Fibroblast of pulmonary artery (primary cell): ENCODE data around the gene AKNA.

Experiments used
- DNase-seq: peaks from one replicate; pipeline ENCODE4 v3.0.0-alpha.2; 2010; ENCODE audit warnings: low read depth
- H3K4me3 ChIP-seq: replicated peaks from 2 replicates; pipeline ENCODE4 v1.5.1; 2011; ENCODE audit warnings: low read depth, mild to moderate bottlenecking, control low read depth, low read length, moderate library complexity
- TF ChIP-seq, protein P1 (sequence below): IDR thresholded peaks from 2 replicates; pipeline ENCODE4 v1.5.1; 2011; ENCODE audit warnings: mild to moderate bottlenecking, control low read depth, low read length, inconsistent platforms; ENCODE audit errors: missing control alignments

AKNA gene

DNA sequence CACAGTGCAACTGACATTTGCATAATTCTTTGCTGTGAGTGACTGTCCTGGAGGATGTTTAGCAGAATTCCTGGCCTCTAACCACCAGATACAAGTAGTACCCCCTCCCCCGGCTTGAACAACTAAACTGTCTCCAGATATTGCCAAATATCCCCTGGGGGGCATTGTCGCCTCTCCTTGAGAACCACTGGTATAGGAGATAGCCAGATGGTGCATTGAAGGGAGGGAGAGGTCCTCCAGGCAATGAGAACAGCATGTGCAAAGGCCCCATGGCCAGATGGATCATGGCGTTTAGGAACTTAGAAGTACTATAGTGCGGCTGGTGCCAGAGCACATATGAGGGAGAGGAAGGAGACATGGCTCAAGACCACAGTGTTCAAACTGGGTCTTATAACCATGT, 83.8 kb downstream of the AKNA start:
- no peak overlapping the region for H3K4me3 ChIP-seq
- no peak for DNase-seq
- TF ChIP-seq, protein P1, sequence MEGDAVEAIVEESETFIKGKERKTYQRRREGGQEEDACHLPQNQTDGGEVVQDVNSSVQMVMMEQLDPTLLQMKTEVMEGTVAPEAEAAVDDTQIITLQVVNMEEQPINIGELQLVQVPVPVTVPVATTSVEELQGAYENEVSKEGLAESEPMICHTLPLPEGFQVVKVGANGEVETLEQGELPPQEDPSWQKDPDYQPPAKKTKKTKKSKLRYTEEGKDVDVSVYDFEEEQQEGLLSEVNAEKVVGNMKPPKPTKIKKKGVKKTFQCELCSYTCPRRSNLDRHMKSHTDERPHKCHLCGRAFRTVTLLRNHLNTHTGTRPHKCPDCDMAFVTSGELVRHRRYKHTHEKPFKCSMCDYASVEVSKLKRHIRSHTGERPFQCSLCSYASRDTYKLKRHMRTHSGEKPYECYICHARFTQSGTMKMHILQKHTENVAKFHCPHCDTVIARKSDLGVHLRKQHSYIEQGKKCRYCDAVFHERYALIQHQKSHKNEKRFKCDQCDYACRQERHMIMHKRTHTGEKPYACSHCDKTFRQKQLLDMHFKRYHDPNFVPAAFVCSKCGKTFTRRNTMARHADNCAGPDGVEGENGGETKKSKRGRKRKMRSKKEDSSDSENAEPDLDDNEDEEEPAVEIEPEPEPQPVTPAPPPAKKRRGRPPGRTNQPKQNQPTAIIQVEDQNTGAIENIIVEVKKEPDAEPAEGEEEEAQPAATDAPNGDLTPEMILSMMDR, result no peak

DNA sequence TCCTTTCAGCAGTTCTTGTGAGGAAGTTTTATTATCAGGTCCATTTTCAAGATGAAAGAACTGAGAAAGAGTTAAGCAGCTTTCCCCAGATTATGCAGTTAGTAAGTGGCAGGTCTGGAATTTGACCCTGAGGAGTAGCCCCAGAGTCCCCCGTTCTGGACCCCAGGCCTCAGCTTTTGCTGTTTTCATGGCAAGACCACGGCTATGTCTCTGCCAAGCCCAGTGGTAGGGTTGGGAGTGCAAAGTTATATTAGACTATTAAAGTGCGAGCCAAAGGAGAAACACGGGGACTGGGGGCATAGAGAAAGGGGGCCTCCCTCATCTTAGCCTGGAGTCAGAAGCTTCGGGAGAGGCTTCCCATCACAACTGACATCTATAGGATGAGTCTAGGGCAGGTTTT, 84.2 kb downstream of the AKNA start:
- H3K4me3 ChIP-seq, result no peak overlapping the region
- no peak for DNase-seq

DNA sequence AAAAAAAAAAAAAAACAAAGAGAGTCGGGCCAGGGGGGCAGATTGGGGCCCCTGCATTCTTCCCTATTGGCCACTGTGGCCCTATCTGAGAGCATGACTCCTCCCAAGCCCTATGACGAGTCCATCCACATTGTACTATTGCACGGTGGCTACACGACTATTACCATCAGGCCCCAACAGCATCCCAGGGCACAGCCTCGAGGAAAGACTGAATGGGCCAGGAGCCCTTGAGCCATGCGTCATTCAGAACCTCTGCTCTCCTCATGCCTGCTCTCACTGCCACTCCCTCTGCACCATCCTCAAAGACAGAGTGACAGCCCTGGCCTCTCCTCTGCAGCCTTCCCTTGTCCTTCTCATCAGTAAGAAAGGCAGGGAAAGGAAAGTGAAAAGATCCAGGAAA, 85.1 kb downstream of the AKNA start:
- no peak overlapping the region for H3K4me3 ChIP-seq
- TF ChIP-seq, protein P1, result no peak
- DNase-seq, result no peak

More for the DNA sequence above, 84.2 kb downstream of the AKNA start:
- TF ChIP-seq, protein P1, result no peak

DNA sequence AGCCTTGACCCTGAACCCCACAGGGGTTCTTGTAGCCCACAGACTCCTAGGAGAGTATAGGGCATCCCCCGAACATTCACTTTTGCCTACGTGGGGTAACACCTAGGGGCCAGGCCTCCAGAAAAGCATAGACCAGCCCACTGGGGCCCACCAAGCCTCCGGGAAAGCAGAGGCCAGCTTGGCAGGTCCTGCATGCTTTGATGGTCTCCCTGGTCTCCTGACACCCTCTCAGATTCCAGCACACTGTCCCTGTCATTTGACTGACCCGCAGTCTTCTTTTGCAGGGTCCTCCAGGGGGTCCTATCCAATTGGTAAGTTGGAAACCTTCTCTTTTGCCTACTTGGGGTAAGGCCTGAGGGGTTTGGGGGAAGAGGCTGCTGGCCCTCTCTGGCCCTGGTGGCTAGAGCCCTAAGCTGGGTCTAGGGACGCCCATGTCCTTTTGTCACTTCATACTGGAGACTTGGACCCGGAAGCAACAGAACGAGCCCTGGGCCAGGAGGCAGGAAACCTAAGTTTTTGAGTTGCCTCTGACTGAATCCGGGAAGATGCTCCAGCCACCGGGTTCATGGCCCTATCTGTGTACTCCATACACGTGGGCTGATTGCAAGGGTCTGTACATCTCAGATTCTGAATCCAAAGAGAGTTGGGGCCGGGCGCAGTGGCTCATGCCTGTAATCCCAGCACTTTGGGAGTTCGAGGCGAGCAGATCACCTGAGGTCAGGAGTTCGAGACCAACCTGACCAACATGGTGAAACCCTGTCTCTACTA, 85.8 kb downstream of the AKNA start:
- no peak overlapping the region for H3K4me3 ChIP-seq
- TF ChIP-seq, protein P1, result no peak
- no peak for DNase-seq

DNA sequence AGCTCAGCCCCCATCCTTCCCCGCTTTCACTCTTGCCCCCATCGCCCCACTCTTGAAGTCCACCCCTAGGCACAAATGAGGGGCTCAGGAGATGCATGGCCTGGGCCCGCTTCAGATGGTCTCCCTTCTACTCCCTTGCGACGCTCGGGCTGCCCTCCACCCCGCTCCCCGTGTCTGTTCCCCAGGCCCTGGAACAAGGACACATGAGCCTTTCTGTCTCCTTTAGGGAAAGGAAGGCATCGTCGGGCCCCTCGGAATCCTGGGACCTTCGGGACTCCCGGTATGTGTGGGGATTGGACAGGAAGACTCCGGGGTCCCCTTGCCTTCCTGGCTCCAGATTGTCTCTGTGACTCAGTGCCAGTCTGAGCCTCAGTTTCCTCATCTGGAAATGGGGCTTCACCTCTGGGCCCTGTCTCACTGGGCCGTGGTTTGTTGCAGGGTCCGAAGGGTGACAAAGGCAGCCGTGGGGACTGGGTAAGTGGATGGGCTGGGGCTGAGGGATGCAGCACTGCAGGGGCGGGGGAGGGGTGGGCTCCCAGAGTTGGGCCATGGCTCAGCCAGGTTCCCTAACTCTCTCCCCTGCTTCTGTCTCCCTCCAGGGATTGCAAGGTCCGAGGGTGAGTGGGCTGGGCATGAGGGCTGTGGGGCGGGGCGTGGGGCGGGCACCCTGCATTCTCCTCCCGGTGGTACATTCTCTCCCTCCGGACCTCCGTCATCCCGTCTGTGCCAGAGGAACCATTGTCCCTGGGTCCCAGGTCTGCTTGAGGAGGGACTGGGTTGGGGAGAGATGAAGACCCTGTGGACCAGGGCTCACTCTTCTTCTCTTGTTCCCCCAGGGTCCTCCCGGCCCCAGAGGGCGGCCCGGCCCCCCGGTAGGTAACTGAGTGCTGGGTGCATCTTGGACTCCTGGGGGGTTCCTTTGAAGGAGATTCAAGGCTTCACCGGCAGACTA, 86.7 kb downstream of the AKNA start:
- TF ChIP-seq, protein P1, result no peak
- no peak overlapping the region for H3K4me3 ChIP-seq
- no peak for DNase-seq

DNA sequence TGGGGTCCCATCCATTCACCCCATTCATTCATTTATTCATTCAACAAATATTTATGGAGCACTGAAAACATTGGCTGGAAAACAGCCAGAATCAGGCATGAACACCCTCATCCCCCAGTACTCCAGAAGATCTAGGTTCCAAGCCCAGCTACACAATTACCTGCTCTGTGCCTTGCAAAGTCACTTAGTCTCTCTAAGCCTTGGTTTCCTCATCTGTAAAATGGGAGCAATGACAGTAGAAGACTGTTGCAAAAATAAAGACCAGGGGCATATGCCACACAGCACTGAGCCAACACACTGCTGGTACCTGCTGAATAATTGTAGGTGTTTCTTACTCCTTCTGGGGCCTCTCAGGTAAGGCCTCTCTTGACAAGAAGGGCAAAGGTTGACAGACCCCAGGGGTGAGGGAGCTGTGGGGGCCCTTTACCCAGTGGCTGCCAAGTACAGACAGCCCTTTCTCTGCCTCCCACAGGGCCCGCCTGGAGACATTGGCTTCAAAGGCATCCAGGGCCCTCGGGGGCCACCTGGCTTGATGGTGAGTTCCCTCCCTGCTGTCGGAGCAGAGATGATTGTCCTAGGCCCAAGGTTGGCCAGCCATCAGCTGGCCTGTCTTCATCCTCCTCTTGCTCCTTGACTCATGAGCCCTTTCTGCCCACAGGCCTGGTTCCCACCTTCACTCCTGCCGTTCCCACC, 87.5 kb downstream of the AKNA start:
- TF ChIP-seq, protein P1, result no peak
- DNase-seq, result no peak
- no peak overlapping the region for H3K4me3 ChIP-seq
